ENCODE measurements around the gene RLBP1. TPM values are rescaled to one million over a fixed set of nuclear protein-coding genes. Genes with fewer than 3 reads are reported as not detected.

The RLBP1 gene
- total and polyA plus RNA-seq, 2 of the 13 experiments (the other 11 are each of a cell fraction or from before 2014, with no cell fraction given), result 0.07 TPM; not detected in 1

DNA sequence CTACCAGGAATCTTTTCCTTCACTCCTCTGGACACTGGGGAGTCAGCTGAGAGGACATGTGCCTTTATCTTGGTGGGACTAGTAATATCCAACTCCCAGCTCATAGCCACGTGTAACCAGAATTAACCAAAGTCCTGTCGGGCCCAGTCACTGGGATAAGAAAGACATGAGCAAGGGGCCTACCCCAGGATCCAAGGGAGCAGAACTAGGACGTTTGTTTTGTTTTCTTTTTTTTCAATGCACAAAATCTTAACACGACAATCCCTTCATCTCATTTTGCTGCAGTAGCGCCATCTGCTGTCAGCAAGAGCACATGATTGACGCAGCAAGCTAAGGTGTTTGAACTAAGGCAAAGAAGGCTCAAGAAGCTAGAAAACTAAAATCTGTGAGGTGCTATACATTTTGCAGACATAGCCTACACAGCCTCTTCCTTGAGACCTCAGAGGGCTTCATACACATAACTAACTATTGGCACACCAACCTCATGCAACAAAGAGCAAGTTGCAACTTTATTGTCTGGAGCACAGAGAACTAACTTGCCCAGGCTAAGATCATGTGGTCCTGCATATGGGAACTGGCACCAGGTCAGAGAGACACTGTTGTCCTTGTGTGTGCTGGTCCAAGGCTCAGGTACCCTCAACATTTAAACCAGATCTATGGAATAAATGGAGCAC, 43.6 kb downstream of the RLBP1 start (continued):
- no peak for TF ChIP-seq FLYWCH1 (CRISPR knock-in tag; IDR thresholded peaks at IDR 0.05)
- TF ChIP-seq ZNF326 (CRISPR knock-in tag; IDR thresholded peaks at IDR 0.05; ENCODE audit: borderline replicate concordance), result no peak
- TF ChIP-seq ZBTB38 (CRISPR knock-in tag; IDR thresholded peaks at IDR 0.05), result no peak
- no peak for TF ChIP-seq ZNF3 (CRISPR knock-in tag; IDR thresholded peaks at IDR 0.05)
- TF ChIP-seq, protein P1, sequence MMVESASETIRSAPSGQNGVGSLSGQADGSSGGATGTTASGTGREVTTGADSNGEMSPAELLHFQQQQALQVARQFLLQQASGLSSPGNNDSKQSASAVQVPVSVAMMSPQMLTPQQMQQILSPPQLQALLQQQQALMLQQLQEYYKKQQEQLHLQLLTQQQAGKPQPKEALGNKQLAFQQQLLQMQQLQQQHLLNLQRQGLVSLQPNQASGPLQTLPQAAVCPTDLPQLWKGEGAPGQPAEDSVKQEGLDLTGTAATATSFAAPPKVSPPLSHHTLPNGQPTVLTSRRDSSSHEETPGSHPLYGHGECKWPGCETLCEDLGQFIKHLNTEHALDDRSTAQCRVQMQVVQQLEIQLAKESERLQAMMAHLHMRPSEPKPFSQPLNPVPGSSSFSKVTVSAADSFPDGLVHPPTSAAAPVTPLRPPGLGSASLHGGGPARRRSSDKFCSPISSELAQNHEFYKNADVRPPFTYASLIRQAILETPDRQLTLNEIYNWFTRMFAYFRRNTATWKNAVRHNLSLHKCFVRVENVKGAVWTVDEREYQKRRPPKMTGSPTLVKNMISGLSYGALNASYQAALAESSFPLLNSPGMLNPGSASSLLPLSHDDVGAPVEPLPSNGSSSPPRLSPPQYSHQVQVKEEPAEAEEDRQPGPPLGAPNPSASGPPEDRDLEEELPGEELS (CRISPR knock-in tag; IDR thresholded peaks at IDR 0.05), result no peak
- no peak for TF ChIP-seq ZNF143 (CRISPR knock-in tag; IDR thresholded peaks at IDR 0.05)
- 0 out of 2 replicates have a peak, but pooled peaks have one; percentile 32 for TF ChIP-seq ZNF501 (CRISPR knock-in tag; IDR thresholded peaks at IDR 0.05)
- TF ChIP-seq CERS6 (CRISPR knock-in tag; IDR thresholded peaks at IDR 0.05), result no peak
- TF ChIP-seq ELF3 (CRISPR knock-in tag; IDR thresholded peaks at IDR 0.05), result no peak
- TF ChIP-seq KLF13 (CRISPR knock-in tag; IDR thresholded peaks at IDR 0.05), result no peak
- TF ChIP-seq ELF1 (CRISPR knock-in tag; IDR thresholded peaks at IDR 0.05), result no peak
- TF ChIP-seq FOXP1 (IDR thresholded peaks at IDR 0.05), result no peak
- no peak for TF ChIP-seq FOXP1 (CRISPR knock-in tag; IDR thresholded peaks at IDR 0.05)
- TF ChIP-seq GMEB2 (CRISPR knock-in tag; IDR thresholded peaks at IDR 0.05; ENCODE audit: low read depth), result 0 out of 2 replicates have a peak, but pooled peaks have one; percentile 14
- no peak for TF ChIP-seq ZNF619 (CRISPR knock-in tag; IDR thresholded peaks at IDR 0.05)
- no peak for TF ChIP-seq RNF2 (conservative IDR thresholded peaks at IDR 0.05; ENCODE audit: low read depth)
- no peak for TF ChIP-seq ZBTB42 (CRISPR knock-in tag; IDR thresholded peaks at IDR 0.05)
- TF ChIP-seq ZNF773 (CRISPR knock-in tag; IDR thresholded peaks at IDR 0.05; ENCODE audit: borderline replicate concordance), result no peak
- no peak for TF ChIP-seq EEA1 (CRISPR knock-in tag; IDR thresholded peaks at IDR 0.05; ENCODE audit: borderline replicate concordance)
- TF ChIP-seq NFE2L2 (IDR thresholded peaks at IDR 0.05; ENCODE audit: low read length), result no peak
- TF ChIP-seq HNRNPH1 (optimal IDR thresholded peaks at IDR 0.05; ENCODE audit: low read depth, low read length), result no peak
- TF ChIP-seq CHD2 (IDR thresholded peaks at IDR 0.05; ENCODE audit: low read depth, low read length), result no peak
- TF ChIP-seq MYNN (CRISPR knock-in tag; IDR thresholded peaks at IDR 0.05; ENCODE audit: low read depth), result no peak
- TF ChIP-seq KLF6 (CRISPR knock-in tag; IDR thresholded peaks at IDR 0.05), result no peak
- no peak for TF ChIP-seq ZNF33A (CRISPR knock-in tag; IDR thresholded peaks at IDR 0.05; ENCODE audit: borderline replicate concordance)
- TF ChIP-seq, protein P2, sequence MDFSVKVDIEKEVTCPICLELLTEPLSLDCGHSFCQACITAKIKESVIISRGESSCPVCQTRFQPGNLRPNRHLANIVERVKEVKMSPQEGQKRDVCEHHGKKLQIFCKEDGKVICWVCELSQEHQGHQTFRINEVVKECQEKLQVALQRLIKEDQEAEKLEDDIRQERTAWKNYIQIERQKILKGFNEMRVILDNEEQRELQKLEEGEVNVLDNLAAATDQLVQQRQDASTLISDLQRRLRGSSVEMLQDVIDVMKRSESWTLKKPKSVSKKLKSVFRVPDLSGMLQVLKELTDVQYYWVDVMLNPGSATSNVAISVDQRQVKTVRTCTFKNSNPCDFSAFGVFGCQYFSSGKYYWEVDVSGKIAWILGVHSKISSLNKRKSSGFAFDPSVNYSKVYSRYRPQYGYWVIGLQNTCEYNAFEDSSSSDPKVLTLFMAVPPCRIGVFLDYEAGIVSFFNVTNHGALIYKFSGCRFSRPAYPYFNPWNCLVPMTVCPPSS (IDR thresholded peaks at IDR 0.05), result no peak

All from HepG2 (cell line).